Naive thymus-derived CD8-positive, alpha-beta T cell (primary cell): ENCODE results near the gene NUP210L. TPM values are rescaled to one million over a fixed set of nuclear protein-coding genes. Genes with fewer than 3 reads are reported as not detected.

Experiments used
- ATAC-seq, 2 donors: fragments of 150-1000 bp; cut with Tn5 transposase in 1 of 2; sonication (Bioruptor Pico), chemical (Tn5 transposase) in 1 of 2; 1 replicate in 1 of 2; 2 replicates in 1 of 2; pipeline ENCODE4 v1.10.0; 2021; ENCODE audit warnings: mild to moderate bottlenecking in 2 of 2, moderate library complexity in 2 of 2
- POLR2A ChIA-PET: fragments of 350-600 bp; sonication (Branson Sonifier 250); formaldehyde crosslinking; loops from one replicate; lab custom pipeline; 2021; ENCODE audit warnings: antibody characterized with exemption; lab: Charles Lee
- DNase-seq, 10 donors: peaks; one replicate each; pipeline versions ENCODE4 v3.0.0 to v3.0.0-alpha.2; 2020 to 2022
- H3K27ac Mint-ChIP-seq, 10 donors: one replicate each; pipeline ENCODE4 v1.8.0; 2020 to 2022; ENCODE audit warnings: mild to moderate bottlenecking in 10 of 10, mixed read lengths in 10 of 10, moderate library complexity in 4 of 10, inconsistent platforms in 1 of 10
- H3K27me3 Mint-ChIP-seq, 5 donors: one replicate each; pipeline ENCODE4 v1.8.0; 2021 to 2022; ENCODE audit warnings: mixed read lengths in 5 of 5
- H3K36me3 Mint-ChIP-seq, 3 donors: one replicate each; pipeline ENCODE4 v1.8.0; 2020 to 2022; ENCODE audit warnings: mixed read lengths in 3 of 3, mild to moderate bottlenecking in 2 of 3, inconsistent platforms in 1 of 3
- H3K4me1 Mint-ChIP-seq, 4 donors: one replicate each; pipeline ENCODE4 v1.8.0; 2021 to 2022; ENCODE audit warnings: mixed read lengths in 4 of 4
- H3K4me3 Mint-ChIP-seq, 10 donors: one replicate each; pipeline ENCODE4 v1.8.0; 2020 to 2022; ENCODE audit warnings: mild to moderate bottlenecking in 10 of 10, mixed read lengths in 10 of 10, moderate library complexity in 6 of 10, inconsistent platforms in 1 of 10
- H3K9me3 Mint-ChIP-seq, 9 donors: one replicate each; pipeline ENCODE4 v1.8.0; 2020 to 2022; ENCODE audit warnings: mixed read lengths in 9 of 9, mild to moderate bottlenecking in 3 of 9, inconsistent platforms in 1 of 9, moderate library complexity in 1 of 9
- polyA plus RNA-seq, 3 donors: library from polyadenylated mRNA; unstranded; fragments of 300-500 nt; fragmentation: Illumina TruSeq; gene quantifications; one replicate each; pipeline ENCODE4 v1.2.3, GENCODE V29; 2021
- total RNA-seq, 8 experiments: library from RNA in 2 of 8; stranded (reverse) in 2 of 8; gene quantifications; one replicate each; pipeline ENCODE4 v1.2.3 and lab custom pipeline; 2021 to 2026

Gene NUP210L
- total and polyA plus RNA-seq, 5 experiments from 2014 or later = 0.06 to 0.22 (median 0.16) TPM; not detected in 2

DNA sequence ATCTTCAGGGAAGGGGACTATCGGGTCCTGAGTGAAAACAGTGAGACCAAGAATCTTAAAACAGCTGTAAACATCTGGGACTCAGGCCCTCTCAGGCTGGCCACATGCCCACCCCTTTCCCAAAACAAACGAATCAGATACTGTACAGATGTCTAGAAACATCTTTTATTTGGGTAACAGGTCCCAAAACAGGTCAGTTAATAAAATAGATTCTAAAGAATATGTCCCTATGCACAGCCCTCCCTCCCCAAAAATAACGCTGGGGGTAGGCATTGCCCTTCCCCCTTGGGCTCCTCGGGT is 196.0 kb downstream of the NUP210L start:
- POLR2A ChIA-PET = interaction anchor here (0.6 to 13.8 kb wide), 7 partner anchors 9 to 132 kb away, joined by 3 to 315 read pairs (median 61); partner anchors contain the start of genes CREB3L4, DENND4B, GATAD2B and JTB
- peaks cover 38 to 80% (median 63%) of the 10 kb centered on the region in 4 donors for H3K4me1 Mint-ChIP-seq
- peak overlapping the region; percentile 85 to 98 (median 96) for H3K27ac Mint-ChIP-seq
- peak overlapping the region; percentile 86 to 100 (median 98) for H3K4me3 Mint-ChIP-seq
- ATAC-seq (no peak), DNase-seq (no peak)
- peaks cover 0 to 6% (median 0%) of the 10 kb centered on the region in 3 donors for H3K36me3 Mint-ChIP-seq
- peaks cover 0 to 2% (median 0%) of the 10 kb centered on the region in 9 donors for H3K9me3 Mint-ChIP-seq
- H3K27me3 Mint-ChIP-seq = no peaks in the 10 kb centered on the region

- peak within 1 kb of the TSS; percentile 86 to 100 (median 98) for H3K4me3 Mint-ChIP-seq
- POLR2A ChIA-PET = interaction anchor here (0.6 to 13.8 kb wide), 9 partner anchors 9 to 131 kb away, joined by 3 to 315 read pairs (median 42); partner anchors contain the start of genes CREB3L4, DENND4B, GATAD2B and JTB
- H3K4me1 Mint-ChIP-seq = peaks cover 37 to 79% (median 63%) of the 10 kb centered on the region in 4 donors
- H3K27me3 Mint-ChIP-seq = no peaks in the 10 kb centered on the region
- peaks cover 0 to 10% (median 3%) of the 10 kb centered on the region in 3 donors for H3K36me3 Mint-ChIP-seq
- DNase-seq = peak; percentile 91 to 98 (median 96)
- H3K9me3 Mint-ChIP-seq = no peaks in the 10 kb centered on the region
- H3K27ac Mint-ChIP-seq = peak within 1 kb of the TSS; percentile 85 to 98 (median 96)
- ATAC-seq = peak; percentile 84 to 88
Observed at GRCh38 chr1:153958111-153958960, 196.5 kb downstream of the NUP210L start, which contains the start of gene CRTC2. CRTC2 (minus strand) TSS chr1:153958612; CDS start chr1:153958497, 115 bp downstream.

DNA sequence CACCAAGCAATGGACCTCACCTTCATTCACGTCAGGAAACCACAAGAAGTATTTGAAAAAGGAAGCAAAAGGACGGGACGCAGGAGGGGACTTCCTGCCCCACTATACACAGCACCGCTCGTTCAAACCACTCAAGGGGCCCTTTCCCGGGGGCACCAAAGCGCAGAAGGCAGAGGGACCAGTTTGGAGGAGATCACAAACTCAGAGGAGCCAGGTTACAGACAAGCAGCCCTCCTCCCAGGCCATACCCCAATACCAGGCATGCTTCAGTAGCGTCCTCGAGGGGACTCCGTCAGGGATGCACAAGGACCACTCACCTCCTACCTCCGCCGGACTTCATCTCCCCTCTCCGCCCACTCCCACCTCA is 197.1 kb downstream of the NUP210L start:
- peak overlapping the region; percentile 86 to 100 (median 98) for H3K4me3 Mint-ChIP-seq
- peaks cover 0 to 17% (median 5%) of the 10 kb centered on the region in 3 donors for H3K36me3 Mint-ChIP-seq
- no peaks in the 10 kb centered on the region for H3K9me3 Mint-ChIP-seq
- DNase-seq (peak in 7 of 10 donors; percentile 27 to 71 (median 50)), ATAC-seq (peak; percentile 23 to 29)
- POLR2A ChIA-PET = interaction anchor here (0.9 to 13.8 kb wide), 8 partner anchors 10 to 38 kb away, joined by 3 to 315 read pairs (median 52); partner anchors contain the start of genes CREB3L4, DENND4B, GATAD2B and JTB
- peaks cover 36 to 78% (median 62%) of the 10 kb centered on the region in 4 donors for H3K4me1 Mint-ChIP-seq
- peak overlapping the region; percentile 85 to 98 (median 96) for H3K27ac Mint-ChIP-seq
- H3K27me3 Mint-ChIP-seq = no peaks in the 10 kb centered on the region

GRCh38 chr1:153956997-153957715 is 197.7 kb downstream of the NUP210L start:
- Mint-ChIP-seq H3K4me1 (peaks cover 31 to 73% (median 58%) of the 10 kb centered on the region in 4 donors), H3K9me3 (no peaks in the 10 kb centered on the region), H3K27me3 (no peaks in the 10 kb centered on the region), H3K36me3 (peaks cover 0 to 22% (median 5%) of the 10 kb centered on the region in 3 donors), H3K27ac (peak overlapping the region; percentile 85 to 98 (median 96)), H3K4me3 (peak overlapping the region; percentile 86 to 100 (median 98))
- DNase-seq (no peak), ATAC-seq (peak in 1 of 2 donors; percentile 2)
- POLR2A ChIA-PET = interaction anchor here (0.8 to 13.8 kb wide), 10 partner anchors 10 to 285 kb away, joined by 3 to 315 read pairs (median 32); partner anchors contain the start of genes CREB3L4, DENND4B, GATAD2B and JTB

- DNase-seq (no peak), ATAC-seq (no peak)
- peak overlapping the region in 8 of 10 donors; percentile 71 to 97 (median 90) for H3K27ac Mint-ChIP-seq
- H3K4me1 Mint-ChIP-seq = peaks cover 40 to 63% (median 60%) of the 10 kb centered on the region in 4 donors
- H3K9me3 Mint-ChIP-seq = no peaks in the 10 kb centered on the region
- H3K27me3 Mint-ChIP-seq = no peaks in the 10 kb centered on the region
- POLR2A ChIA-PET = interaction anchor here (1.0 to 8.7 kb wide), 7 partner anchors 8 to 36 kb away, joined by 4 to 118 read pairs (median 24); partner anchors contain the start of genes CREB3L4, DENND4B, JTB and RAB13
- H3K36me3 Mint-ChIP-seq = peaks cover 4 to 46% (median 11%) of the 10 kb centered on the region in 3 donors
- peak overlapping the region in 8 of 10 donors; percentile 10 to 95 (median 40) for H3K4me3 Mint-ChIP-seq
Observed at GRCh38 chr1:153954826-153955225, 200.0 kb downstream of the NUP210L start.

- peak overlapping the region; percentile 47 to 97 (median 86) for H3K27ac Mint-ChIP-seq
- peaks cover 40 to 61% (median 57%) of the 10 kb centered on the region in 4 donors for H3K4me1 Mint-ChIP-seq
- DNase-seq (no peak), ATAC-seq (no peak)
- H3K27me3 Mint-ChIP-seq = no peaks in the 10 kb centered on the region
- H3K9me3 Mint-ChIP-seq = no peaks in the 10 kb centered on the region
- H3K36me3 Mint-ChIP-seq = peaks cover 4 to 53% (median 11%) of the 10 kb centered on the region in 3 donors
- POLR2A ChIA-PET = interaction anchor here (2.9 to 8.7 kb wide), 6 partner anchors 9 to 37 kb away, joined by 12 to 118 read pairs (median 42); partner anchors contain the start of genes CREB3L4, DENND4B, JTB and RAB13
- H3K4me3 Mint-ChIP-seq = peak overlapping the region in 7 of 10 donors; percentile 14 to 83 (median 41)
Observed at GRCh38 chr1:153953859-153954365, 201.0 kb downstream of the NUP210L start.

DNA sequence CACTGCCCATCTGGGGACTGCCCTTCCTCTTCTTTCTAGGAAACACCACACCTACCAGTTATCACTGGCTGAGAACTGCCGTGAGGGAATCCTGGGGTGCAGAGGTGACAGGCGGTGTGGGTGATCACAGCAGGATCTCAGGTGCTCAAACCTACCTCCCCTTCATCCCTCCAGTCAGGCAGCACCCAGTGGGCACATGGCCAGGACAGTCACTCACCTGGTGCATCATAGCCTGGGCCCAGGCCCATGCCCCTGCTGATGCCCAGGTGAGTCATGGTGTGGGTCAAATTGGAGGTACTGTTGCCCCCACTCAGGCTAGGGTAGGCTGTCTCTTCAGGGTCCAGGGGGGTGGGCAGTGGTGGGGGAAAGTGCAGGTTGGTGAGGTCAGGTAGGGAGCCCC is 203.1 kb downstream of the NUP210L start:
- Mint-ChIP-seq H3K36me3 (peaks cover 4 to 71% (median 11%) of the 10 kb centered on the region in 3 donors), H3K4me1 (peaks cover 32 to 58% (median 53%) of the 10 kb centered on the region in 4 donors)
- POLR2A ChIA-PET = interaction anchor here (0.6 to 1.5 kb wide), 2 partner anchors 29 to 419 kb away, joined by 3 to 6 read pairs; partner anchors contain the start of gene GATAD2B

DNA sequence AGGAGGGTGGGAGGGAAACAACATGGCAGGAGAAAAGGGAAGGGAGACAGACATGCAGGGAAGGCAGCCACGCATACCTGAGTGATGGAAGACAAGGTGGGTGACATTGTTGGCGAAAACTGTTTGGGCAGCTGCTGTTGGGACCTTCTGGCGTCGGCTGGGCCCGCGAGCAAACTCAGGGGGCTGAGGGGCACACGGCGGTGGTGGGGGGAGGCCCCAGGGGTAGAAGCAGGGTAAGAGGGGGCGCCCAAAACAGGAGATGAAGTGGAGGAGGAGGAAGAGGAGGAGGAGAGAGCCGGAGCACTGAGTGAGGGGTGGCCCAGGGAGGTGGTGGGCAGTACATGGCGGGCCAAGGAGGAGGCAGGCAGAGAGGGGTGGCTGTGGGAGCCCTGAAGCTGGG is 203.7 kb downstream of the NUP210L start:
- POLR2A ChIA-PET = interaction anchor here (0.6 to 14.0 kb wide), 4 partner anchors 11 to 418 kb away, joined by 3 to 315 read pairs (median 4); partner anchors contain the start of genes CREB3L4, CRTC2, GATAD2B and JTB
- no peak for ATAC-seq

More for the DNA sequence above, 203.1 kb downstream of the NUP210L start:
- no peak overlapping the region for H3K4me3 Mint-ChIP-seq
- peak overlapping the region in 8 of 10 donors; percentile 24 to 86 (median 60) for H3K27ac Mint-ChIP-seq
- no peak for DNase-seq
- no peak for ATAC-seq
- H3K27me3 Mint-ChIP-seq = no peaks in the 10 kb centered on the region
- H3K9me3 Mint-ChIP-seq = no peaks in the 10 kb centered on the region

DNA sequence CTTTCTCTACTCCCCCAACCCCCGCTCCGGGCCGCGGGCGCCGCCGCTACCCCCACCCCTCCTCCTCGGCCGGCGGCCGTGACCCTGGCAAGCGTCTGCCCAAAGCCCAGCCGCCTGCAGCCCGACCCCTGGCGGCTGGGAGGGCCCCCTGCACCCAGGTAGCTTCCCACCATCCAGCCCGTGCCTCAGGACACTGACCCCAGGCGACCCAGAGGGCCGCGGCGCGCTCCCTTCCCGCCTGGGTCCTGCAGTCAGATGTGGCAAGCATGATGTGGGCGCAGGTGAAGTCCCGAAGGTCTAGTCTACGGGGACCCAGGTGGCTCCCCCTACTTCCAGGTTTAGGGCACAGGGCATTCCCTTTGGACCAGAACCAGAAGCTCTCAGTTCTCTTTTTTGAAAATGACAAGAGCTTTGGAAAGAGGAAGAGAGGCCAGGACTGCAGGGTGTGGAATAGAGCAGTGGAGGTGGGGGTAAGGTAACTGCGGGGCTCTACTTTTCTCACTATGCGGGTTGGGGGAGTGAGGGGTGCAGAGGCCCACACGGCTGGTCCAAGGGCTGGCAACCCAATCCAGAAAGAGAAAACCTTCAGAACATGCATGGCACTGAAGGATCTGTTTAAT is 208.1 kb downstream of the NUP210L start, which contains the start of gene DENND4B:
Gene DENND4B (minus strand): TSS at position 97 of the 620 bp plus-strand sequence. CDS start 2,344 bp downstream, outside the sequence.
- Mint-ChIP-seq H3K4me3 (peak within 1 kb of the TSS; percentile 91 to 98 (median 94)), H3K9me3 (no peaks in the 10 kb centered on the region), H3K36me3 (peaks cover 4 to 65% (median 8%) of the 10 kb centered on the region in 3 donors), H3K27ac (peak within 1 kb of the TSS; percentile 92 to 98 (median 95)), H3K27me3 (no peaks in the 10 kb centered on the region), H3K4me1 (peaks cover 32 to 63% (median 47%) of the 10 kb centered on the region in 4 donors)
- POLR2A ChIA-PET = interaction anchor here (0.8 to 14.0 kb wide), 23 partner anchors 7 to 326 kb away, joined by 3 to 315 read pairs (median 5); partner anchors contain the start of genes CREB3L4, CRTC2, GATAD2B and ILF2
- DNase-seq = peak; percentile 46 to 85 (median 70)
- peak; percentile 57 to 60 for ATAC-seq

More for the DNA sequence above, 203.7 kb downstream of the NUP210L start:
- no peaks in the 10 kb centered on the region for H3K27me3 Mint-ChIP-seq
- H3K36me3 Mint-ChIP-seq = peaks cover 4 to 72% (median 11%) of the 10 kb centered on the region in 3 donors
- no peak overlapping the region for H3K4me3 Mint-ChIP-seq
- peaks cover 29 to 53% (median 48%) of the 10 kb centered on the region in 4 donors for H3K4me1 Mint-ChIP-seq
- DNase-seq = no peak
- H3K9me3 Mint-ChIP-seq = no peaks in the 10 kb centered on the region
- peak overlapping the region in 4 of 10 donors; percentile 9 to 84 (median 64) for H3K27ac Mint-ChIP-seq

DNA sequence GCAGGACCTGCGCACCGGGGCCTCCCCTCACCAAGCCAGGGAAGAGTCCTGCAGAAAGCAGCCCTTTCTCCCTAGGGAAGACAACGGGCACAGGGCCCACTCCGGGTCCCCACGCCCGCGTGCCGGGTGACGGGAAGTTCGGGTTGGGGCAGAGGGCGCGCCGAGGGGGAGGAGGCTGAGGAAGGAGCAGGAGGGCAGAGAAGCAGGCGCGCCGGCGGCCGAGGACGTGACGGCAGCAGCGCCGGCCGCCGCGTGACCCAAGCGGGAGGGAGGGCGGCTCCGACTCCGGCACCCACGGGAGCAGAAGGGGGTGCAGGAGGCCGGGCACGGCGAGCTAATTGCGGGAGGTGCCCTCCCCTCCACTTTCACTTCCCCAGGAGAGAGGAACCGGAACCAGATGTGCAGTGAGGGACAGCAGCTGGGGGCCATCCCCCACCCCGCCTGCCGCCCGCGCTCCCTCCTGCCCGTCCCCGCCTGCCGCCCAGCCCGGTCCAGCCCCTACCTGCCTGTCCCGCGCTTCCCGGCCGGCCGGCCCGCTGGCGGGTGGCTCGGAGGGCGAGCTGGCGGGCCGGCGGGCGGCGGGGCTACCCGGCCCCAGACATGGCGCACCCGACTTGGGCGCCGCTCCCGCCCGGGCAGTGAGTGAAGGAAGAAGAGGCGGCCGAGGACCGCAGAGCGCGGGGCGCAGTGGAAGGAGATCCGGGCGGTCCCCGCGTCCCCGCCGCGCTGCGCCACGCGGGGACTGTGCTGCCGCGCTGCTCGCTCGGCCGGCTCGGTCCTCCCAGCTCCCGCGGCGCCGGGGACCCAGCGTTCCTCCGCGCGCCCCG is 208.9 kb downstream of the NUP210L start:
- no peaks in the 10 kb centered on the region for H3K9me3 Mint-ChIP-seq
- H3K4me1 Mint-ChIP-seq = peaks cover 34 to 61% (median 50%) of the 10 kb centered on the region in 4 donors
- H3K36me3 Mint-ChIP-seq = peaks cover 4 to 62% (median 11%) of the 10 kb centered on the region in 3 donors
- peak; percentile 53 to 83 (median 67) for DNase-seq
- peak; percentile 43 to 56 for ATAC-seq
- peak overlapping the region; percentile 91 to 98 (median 94) for H3K4me3 Mint-ChIP-seq
- H3K27me3 Mint-ChIP-seq = no peaks in the 10 kb centered on the region
- peak overlapping the region; percentile 92 to 98 (median 95) for H3K27ac Mint-ChIP-seq
- POLR2A ChIA-PET = interaction anchor here (0.5 to 14.0 kb wide), 28 partner anchors 8 to 401 kb away, joined by 3 to 315 read pairs (median 5); partner anchors contain the start of genes CHTOP, CREB3L4, CRTC2 and GATAD2B
